ENCODE data around the gene COL4A2.
"Not testable (repeated sequence)": the region's sequence is repeated elsewhere in the genome, so short reads cannot be mapped to it uniquely, and the experiment has no call there.

COL4A2 gene

DNA sequence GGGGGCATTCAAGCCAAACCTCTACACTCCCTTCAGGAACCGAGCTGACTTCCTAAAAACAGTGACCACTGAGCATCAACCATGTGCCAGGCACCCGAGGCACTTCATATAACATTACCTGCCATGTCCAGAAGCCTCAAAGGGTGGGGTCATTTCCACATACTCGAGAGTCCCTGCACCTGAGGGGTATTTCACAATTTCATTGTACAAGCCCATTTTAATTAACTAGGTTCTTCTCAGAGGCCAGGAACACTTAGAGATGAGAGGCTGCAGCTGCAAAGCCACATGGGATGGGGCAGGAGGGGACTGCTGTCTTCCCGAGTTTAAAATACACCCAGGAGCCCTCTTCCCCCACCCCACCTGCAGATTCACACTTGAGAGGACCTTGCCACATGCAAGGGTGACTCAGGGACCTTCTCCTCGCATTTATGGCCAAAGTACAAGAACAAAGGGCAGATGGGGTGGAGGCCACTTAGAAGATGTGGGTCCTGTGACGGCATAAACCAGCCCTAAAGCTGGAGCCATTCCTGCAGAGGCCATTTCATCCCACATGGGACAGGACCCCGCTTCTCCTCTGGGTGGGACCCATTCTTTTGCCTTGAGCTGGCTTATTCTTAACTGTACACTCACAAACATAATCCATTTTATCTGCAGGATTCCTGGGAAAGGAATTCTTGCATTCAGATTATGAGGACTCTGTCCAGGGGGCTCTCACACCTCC is 210.6 kb downstream of the COL4A2 start:
- no peak for DNase-seq (ENCODE audit: low read depth)

DNA sequence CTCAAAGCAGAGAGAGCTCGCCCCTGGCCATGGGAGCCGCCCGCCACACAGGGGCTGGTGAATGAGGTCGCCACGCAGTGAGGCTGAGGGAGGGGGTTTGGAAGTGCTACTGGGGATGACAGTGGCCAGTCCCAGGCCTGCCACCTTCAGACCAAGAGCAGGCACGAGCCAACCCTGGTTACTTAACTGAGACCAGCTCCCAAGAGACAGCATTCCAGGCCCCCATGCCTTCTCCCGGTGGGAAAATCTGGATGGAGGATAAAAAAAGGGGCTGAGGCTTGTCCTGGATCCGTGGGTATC is 211.1 kb downstream of the COL4A2 start:
- no peak for DNase-seq (ENCODE audit: low read depth)

DNA sequence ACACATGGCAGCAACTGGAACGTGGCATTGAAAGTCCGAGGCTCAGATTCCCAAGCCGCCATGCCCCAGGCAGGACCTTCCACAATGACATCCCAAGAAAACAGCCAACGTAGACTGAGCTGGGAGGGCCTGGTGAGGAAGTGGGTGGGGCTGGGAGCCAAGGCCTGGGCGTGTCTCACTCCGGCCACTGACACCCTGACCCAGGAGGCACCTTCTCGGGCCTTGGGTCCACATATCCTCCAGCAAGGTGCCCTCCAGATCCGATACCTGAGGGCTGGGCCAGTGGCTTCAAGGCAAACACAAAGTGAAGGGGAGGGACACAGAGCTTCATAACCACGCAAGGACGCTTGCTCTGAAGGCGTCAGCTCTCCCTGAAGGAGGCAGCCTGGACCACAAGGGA is 211.5 kb downstream of the COL4A2 start:
- DNase-seq (ENCODE audit: low read depth): no peak

DNA sequence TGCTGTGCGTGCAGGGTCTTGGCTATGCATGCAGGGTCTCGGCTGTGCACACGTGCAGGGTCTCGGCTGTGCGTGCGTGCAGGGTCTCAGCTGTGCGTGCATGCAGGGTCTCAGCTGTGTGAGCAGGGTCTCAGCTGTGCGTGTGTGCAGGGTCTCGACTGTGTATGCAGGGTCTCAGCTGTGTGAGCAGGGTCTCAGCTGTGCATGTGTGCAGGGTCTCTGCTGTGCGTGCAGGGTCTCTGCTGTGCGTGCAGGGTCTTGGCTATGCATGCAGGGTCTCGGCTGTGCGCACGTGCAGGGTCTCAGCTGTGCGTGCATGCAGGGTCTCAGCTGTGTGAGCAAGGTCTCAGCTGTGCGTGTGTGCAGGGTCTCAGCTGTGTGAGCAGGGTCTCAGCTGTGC is 212.0 kb downstream of the COL4A2 start:
- no peak for DNase-seq (ENCODE audit: low read depth)

DNA sequence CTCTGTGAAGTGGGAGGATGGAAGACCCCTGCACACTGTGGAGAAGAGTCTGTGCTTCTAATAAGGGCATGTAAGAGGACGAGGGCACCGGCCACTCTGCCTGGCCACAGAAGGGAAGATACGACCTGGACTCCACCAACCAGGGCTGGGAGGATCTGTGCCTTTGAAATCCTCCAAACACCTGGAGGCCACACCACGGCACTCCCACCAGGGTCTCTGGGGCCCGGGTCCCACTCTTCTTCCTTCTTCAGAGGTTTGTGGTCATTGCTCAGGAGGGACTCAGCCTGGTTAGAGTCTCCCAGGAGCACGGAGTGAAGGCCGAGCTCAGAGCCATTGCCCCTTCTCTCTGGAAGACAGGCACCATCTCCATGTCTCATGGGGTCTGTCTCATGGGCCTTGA is 212.4 kb downstream of the COL4A2 start:
- DNase-seq (ENCODE audit: low read depth): no peak

DNA sequence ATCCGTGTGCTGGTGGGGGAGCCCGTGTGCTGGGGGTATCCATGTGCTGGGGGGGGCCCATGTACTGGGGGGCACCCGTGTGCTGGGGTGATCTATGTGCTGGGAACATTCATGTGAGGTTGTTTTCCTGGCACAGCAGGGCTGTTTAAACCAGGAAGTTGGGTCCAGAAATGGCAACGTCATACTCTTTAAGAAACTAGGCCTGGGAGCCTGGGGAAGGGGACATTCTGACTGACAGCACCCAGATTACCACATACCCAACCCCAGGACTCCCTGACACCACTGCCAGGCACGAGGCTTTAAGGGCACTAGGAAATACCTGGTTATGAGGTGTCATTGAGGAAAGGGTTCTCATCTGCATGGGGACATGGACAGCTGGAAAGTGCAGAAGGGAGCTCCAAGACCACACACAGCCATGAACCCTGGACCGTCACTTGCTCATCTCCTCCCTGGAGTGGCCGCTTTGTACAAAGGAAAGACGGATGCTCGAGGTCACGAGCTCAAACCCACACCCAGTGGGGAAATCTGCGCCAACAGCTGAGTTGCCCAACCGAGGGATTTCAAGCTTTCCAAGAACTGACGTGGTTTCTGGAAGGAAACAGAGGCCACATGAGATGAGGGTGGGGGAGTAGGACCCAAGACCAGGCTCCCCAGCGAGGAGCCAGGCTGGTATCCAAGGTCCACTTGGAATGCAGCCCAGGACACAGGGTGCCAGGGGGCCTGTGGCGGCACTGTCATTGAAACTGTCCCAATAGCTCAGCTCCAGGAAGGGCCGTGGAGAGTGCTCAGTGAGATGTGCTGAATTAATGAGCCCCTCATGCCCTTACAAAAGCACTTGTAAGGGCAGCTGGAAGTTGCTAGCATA is 213.6 kb downstream of the COL4A2 start:
- DNase-seq (ENCODE audit: low read depth): no peak

DNA sequence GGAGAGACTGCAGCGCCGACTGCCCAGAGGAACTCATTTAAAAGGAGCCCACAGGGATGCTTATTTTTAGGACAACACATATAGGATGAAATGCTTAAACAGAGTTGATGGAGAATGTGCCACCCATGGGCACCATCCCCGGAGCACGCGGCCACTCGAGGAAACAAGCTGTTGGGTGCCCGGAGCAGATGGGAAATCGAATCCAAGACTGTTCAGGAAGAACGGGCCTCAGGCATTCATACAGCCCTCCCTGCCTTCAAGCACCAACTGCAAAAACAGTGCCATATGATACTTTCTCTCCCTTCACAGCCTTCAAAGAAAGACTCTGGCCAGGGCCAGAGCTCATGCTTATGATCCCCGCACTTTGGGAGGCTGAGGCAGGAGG is 214.2 kb downstream of the COL4A2 start:
- DNase-seq (ENCODE audit: low read depth): no peak

DNA sequence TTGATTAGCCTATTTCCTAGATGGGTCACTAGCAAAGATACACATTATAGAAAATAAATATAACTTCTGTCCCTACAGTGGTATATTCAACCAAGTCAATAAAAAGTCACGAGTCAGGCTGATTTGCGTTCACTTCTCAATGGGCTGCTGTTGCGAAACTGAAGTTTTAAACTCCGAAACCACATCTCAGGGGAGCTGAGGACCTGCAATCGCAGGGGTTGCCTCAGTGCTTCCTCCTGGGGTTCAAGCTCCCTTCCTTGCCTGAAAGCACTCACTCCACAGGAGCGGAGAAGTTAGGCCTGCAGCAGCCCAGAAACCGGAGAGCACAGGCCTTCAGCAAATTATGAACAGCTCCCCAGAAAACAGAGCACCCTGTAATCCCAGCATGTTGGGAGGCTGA is 214.9 kb downstream of the COL4A2 start:
- DNase-seq (ENCODE audit: low read depth): no peak

DNA sequence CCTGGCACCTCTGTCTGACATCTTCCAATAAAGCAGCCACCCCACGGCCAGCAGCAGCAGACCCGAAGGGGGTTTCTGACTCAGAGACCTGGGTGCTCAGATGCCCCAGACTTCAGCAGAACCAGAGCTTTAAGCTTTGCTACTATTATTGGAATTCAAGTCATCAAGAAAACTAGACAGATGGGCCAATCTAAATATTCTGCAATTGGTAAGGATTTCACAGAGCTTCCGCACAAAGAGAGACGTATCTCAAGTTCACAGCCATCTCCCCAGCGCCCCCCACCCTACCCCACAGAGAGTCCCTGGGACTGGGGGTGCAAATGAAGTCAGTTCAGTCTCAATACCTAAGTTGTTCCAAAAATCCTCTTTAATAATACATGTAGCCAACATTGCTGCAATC is 215.6 kb downstream of the COL4A2 start:
- DNase-seq (ENCODE audit: low read depth): no peak

DNA sequence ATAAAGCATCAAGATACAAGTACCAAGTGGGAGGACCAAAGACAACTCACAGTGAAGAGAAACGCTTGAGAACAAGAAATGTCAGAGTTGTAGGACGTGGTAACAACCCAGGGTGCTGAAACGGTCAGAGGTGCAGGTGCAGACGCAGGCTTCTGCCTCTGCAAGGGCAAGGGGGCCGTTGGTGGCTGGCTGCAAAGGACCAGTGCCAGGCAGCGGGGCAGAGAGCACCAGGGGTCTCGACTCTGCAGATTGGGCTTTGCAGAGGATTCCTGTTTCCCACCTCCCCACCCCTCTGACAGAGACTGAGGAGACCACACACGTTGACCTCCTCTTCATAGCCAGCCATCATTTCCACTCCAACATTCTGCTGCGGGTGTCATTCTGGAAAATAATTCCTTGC is 216.1 kb downstream of the COL4A2 start:
- no peak for DNase-seq (ENCODE audit: low read depth)

DNA sequence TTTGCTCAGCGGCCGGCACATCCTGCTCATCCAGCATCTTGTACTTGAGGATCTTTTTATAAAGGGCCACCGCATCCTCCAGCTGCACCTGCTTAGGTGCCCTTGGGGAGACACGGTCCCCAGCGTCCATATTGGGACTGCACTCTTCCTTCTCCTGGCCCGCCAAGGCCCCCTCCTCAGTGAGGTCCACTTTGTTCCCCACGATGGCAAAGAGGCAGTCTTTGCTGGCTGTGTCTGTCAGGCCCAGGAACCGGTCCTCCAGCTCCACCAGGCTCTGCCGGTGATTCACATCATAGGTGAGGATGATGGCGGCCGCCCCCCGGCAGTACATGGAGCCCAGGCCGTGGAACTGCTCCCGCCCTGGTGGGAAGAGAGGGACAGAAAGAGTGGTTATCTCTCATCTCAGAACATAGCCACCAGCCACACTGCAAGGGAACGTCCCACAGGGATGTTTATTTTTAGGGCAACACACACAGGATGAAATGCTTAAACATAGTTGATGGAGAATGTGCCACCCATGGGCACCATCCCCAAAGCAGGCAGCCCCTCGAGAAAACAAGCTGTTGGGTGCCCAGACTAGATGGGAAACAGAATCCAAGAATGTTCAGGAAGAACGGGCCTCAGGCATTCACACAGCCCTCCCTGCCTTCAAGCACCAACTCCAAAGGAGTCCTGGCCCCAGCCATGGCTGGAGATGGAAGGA is 216.9 kb downstream of the COL4A2 start:
- no peak for DNase-seq (ENCODE audit: low read depth)

DNA sequence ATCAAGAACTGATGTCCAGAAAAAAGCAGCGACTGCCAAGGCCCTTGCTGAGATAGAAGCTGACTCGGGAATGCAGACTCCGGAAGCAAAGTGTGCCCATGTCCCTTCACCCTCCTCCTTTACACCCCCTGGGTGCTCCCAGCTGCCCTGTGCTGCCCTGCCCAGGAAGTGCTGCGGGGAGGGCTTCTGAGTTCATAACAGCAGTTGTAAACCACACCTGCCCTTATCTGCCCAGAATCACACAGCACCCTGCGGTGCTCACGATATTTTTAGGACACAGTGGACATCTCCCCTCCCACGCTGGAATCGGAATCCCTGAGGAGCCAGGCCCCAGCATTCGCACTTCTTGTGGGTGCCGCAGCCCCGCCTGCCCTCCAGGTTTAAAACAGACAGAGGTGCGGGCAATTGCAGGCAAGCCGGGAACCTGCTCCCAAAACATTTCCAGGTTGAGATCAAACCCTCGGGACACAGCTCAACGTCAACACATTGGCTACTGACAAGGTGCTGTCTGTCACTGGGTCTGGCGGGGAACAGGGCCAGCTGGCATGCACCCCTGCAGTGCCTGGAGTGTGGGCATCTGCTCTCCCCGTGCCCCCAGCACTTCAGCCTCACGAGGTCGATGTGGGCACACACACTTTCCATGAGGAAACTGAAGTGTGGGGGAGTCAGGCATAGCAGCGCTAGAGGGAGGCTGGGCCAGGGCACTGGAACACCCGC is 217.6 kb downstream of the COL4A2 start:
- DNase-seq (ENCODE audit: low read depth): no peak

DNA sequence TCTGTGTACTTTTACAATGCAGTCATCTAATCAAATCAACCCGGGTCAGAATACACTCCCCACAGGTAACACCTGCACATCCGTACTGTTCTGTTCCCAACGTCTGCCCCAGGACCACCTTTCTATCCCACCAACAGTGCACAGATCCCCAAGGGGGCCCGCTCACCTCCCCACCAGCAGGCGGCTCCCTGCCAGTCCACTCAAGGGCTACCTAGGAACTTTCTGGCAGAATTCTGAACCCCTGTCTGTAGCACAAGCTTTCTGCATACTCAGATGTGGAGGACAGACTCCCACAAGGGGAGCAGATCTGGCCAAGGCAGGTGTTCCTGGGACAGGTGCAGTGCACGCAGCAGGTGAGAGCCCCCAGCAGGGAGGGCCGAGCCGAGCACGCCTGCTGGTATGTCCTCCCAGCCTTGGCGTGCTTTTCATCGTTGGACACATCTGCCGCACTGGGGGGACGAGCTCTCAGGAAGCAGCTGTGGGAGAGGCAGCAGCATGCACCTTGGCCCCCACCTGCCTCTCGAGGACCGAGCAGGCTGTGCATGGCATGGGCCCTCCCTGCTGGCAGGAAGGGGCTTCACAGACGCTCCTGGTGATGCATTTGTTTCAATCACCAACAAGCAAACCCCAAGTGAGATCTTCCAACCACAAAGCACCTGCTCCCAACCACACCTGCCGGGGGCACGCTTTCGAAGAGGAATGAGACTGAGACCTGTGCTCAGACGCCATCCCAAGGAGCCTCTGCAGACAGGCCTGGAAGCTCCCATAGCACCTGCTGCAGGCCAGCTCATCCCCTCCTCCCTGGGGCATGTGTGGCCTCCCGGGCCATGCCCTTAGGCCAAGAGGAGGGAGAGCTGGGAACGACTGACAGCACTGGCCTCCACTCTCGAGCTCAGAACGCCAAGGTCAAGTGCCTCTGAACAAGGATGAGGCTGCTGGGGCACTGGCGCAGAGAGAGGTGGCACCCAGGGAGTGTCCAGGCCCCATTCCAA is 218.5 kb downstream of the COL4A2 start:
- no peak for DNase-seq (ENCODE audit: low read depth)

DNA sequence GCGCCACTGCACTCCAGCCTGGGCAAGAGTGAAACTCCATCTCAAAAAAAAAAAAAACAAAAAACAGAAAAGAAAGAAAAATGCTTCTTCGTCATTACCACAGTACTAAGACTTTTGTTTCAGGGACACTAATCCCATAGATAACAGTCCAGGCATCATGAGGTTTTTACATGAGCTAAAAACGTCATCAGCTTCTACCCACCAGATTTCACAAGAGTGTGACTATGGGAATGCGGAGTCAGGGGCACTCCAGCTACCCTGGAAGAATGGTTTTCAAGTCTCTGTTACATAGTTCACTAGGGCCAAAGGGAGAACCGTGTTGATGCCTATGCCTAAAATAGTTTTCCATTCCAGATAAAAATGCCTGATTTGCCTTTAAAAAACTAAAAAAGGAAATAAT is 221.3 kb downstream of the COL4A2 start:
- no peak for DNase-seq (ENCODE audit: low read depth)

DNA sequence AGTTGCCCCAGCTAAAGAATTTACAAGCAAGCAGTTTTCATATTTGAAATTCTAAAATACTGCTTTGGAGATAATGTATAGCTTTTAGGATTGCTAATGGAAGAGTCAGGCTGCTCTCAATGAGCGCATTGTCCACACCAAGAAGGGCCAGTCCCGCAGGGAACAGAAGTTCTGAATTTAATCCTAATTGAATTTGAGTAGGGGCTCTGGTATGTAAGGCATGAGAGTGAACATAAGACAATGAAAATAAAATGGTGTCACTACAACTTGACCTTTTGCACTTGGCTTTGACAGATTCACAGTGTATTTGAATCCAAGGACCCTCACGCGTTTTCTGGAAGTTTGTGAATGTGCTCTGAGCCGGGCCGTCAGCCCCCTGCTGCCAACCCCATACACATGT is 221.8 kb downstream of the COL4A2 start:
- no peak for DNase-seq (ENCODE audit: low read depth)

DNA sequence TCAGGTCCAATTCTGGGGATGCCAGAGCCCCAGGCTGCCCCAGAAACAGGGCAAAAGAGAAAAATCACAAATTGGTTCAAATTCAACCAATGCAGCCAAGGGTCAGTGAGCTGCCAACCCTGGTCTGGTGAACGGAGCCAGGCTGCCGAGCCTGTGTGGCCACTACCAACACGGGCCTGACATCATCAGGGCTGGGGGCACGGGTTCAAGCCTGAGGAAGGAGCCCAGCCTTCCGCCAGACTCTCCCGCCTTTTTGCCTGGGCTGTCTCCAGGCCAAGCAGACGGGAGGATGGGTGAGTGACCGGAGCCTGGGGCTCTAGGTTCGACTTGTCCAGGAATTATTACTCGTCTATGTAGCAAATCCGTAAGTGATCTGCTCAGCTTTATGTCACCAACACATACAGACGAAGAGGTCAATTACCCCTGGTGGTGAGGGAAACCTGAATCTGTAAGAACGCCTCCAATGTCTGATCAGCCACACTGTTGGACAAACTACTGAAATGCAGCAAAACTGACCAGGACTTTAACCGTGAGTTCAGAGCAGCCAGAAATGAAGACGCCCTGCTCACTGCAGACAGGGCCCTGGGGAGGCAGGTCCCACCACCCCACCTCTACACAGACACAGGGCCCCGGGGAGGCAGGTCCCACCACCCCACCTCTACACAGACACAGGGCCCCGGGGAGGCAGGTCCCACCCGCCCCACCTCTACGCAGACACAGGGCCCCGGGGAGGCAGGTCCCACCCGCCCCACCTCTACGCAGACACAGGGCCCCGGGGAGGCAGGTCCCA is 222.6 kb downstream of the COL4A2 start:
- DNase-seq (ENCODE audit: low read depth): no peak

DNA sequence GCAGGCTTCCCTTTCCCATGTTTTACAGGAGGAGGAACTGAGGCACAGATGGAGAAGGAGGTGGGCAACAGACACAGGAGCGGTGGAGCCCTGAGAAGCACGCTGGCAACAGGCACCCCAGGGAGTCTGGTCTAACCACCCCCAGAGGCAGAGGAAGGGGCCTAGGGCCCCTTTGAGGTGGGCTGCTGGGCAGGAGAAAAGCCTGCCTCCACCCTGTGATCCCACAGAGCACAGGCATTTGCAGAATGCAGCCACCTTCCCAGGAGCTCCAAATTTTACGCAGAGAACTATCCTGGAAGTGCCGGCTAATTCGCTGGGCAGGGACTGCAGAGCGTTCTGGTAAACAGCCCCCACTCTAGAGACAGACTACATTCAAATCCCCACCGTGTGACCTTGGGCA is 224.0 kb downstream of the COL4A2 start:
- no peak for DNase-seq (ENCODE audit: low read depth)

DNA sequence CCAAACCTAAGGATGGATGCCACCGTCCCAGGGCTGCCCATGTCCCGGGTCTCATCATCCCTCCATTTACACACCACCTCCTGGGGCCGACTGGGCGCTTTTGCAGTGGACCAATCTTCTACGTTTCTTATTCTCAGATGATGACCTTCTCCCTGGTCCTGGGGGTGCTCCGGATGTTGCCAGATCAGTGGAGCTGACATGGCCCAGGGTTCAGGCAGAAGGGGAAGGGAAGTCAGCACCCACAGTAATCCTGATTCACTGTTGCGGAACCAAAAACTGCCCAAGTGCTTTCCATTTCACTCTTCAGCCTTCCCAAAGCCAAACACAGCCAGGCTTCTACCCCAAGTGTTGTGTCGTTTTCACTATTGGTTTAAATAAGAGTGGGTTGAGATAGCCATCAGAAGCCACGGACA is 224.6 kb downstream of the COL4A2 start:
- no peak for DNase-seq (ENCODE audit: low read depth)

DNA sequence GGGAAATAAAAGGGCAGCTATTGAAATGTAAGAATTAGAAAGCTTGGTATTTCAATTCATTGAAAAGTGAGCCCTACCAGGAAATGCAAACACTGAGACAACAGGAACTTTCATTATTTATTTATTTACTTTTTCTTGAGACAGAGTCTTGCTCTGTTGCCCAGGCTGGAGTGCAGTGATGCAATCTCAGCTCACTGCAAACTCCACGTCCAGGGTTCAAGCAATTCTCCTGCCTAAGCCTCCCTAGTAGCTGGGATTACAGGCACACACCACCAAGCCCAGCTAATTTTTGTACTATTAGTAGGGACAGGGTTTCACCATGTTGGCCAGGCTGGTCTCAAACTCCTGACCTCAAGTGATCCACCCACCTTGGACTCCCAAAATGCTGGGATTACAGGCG is 225.2 kb downstream of the COL4A2 start:
- DNase-seq (ENCODE audit: low read depth): not testable (repeated sequence)

Data from activated T-cell treated with anti-CD3 and anti-CD28 coated beads for 24 hours (primary cell).